ENCODE data around the gene KRTAP6-1. TPM values are rescaled to one million over a fixed set of nuclear protein-coding genes. Genes with fewer than 3 reads are reported as not detected.

KRTAP6-1 gene
- total RNA-seq, 2 experiments from 2014 or later = not detected

DNA sequence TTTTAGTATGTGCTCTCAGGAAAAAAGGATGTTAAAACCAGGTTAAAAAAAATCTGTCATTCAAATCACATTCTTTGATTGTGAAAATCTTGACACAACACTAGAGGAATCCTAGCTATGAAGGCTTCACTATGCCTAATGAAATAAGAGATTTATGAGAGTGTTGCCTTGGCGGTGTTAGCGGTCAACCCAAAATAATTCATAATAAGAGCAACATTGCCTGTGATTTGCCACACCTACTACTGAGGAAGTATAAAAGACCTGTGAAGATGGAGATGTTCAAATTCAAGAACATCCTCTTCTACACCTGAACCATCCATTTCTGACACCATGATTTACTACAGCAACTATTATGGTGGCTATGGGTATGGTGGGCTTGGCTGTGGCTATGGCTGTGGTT, 2.4 kb upstream of the KRTAP6-1 start, which contains the start of gene KRTAP20-1:
TSS of gene KRTAP20-1 (plus strand) at position 301 of the 400 bp plus-strand sequence. CDS start at position 331, 30 bp downstream.
- POLR2A ChIA-PET = no interaction called here
- CTCF ChIA-PET = no interaction called here
- H3K27me3 Mint-ChIP-seq = no peaks in the 10 kb centered on the region
- intact Hi-C loops (cut with DNase I, micrococcal nuclease) = no loop called here
- no peak for ATAC-seq
- H3K27ac Mint-ChIP-seq = no peak within 1 kb of the TSS
- no peak for DNase-seq
- H3K36me3 Mint-ChIP-seq (ENCODE audit: low read depth) = no peaks in the 10 kb centered on the region
- no peaks in the 10 kb centered on the region for H3K4me1 Mint-ChIP-seq
- no peak within 1 kb of the TSS for H3K4me3 Mint-ChIP-seq
- H3K9me3 Mint-ChIP-seq (ENCODE audit: low read depth) = no peaks in the 10 kb centered on the region

DNA sequence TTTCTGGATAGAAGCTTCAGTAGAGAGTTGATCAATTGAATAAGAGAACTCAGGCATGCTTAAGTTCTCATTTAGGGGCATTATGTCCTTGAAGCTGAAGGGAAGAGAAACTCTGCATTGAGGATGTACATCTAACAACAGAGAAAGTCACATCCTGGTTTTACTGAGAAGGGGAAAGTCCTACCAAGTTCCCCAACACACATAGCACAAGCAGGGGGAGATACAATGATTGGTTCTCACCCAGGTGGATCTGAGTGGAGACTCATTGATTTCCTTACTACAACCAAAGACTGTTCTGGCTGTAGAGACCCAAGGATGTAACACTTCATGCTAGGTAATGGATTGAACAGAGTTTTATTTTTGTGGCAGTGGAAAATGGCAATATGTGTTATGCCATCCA, 1.5 kb upstream of the KRTAP6-1 start:
- Mint-ChIP-seq H3K4me3 (no peak overlapping the region), H3K27ac (no peak overlapping the region), H3K27me3 (no peaks in the 10 kb centered on the region), H3K9me3 (ENCODE audit: low read depth) (no peaks in the 10 kb centered on the region), H3K36me3 (ENCODE audit: low read depth) (no peaks in the 10 kb centered on the region), H3K4me1 (no peaks in the 10 kb centered on the region)
- intact Hi-C loops (cut with DNase I, micrococcal nuclease) = no loop called here
- CTCF ChIA-PET = no interaction called here
- POLR2A ChIA-PET = no interaction called here
- DNase-seq = no peak
- no peak for ATAC-seq

DNA sequence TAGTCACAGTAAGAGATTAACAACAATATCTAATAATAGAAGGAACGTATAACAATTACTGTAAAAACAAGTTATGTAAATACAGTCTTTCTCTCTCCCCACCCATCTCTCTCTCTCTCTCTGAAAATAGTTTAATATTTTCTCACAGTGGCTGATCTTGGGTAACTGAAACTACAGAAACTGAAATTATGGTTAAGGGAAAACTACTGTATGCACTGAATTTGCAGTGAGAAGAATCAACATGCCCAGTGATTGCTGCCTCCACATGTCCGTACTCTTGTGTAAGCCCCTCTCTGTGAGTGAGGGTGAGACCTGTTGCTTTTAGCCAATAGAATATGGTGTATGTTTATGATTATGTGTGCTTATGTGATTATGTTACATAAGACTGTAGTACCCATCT, 1.6 kb downstream of the KRTAP6-1 start:
- no peak for ATAC-seq
- no peaks in the 10 kb centered on the region for H3K9me3 Mint-ChIP-seq (ENCODE audit: low read depth)
- H3K27me3 Mint-ChIP-seq = no peaks in the 10 kb centered on the region
- no peaks in the 10 kb centered on the region for H3K4me1 Mint-ChIP-seq
- intact Hi-C loops (cut with DNase I, micrococcal nuclease) = no loop called here
- H3K4me3 Mint-ChIP-seq = no peak overlapping the region
- H3K27ac Mint-ChIP-seq = no peak overlapping the region
- H3K36me3 Mint-ChIP-seq (ENCODE audit: low read depth) = no peaks in the 10 kb centered on the region
- ChIA-PET POLR2A (no interaction called here), CTCF (no interaction called here)
- DNase-seq = no peak

DNA sequence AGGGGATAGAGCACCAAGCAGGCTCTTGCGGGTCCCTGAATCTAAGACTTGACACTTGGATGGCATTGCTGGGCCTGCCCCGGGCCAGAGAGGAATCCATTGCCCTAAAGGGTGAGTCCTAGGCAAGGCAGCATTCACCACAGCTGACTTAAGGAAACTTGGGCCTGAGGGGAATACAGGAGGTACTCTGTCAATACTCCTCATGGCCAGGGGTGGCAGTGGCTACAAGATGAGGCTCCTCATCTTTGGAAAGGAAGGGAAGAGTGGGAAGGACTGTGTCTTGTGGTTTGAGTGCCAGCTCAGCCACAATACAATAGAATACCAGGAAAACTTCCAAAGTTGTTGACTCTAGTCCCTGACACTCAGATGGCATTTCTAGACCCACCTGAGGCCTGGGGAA, 7.8 kb downstream of the KRTAP6-1 start:
- Mint-ChIP-seq H3K36me3 (ENCODE audit: low read depth) (no peaks in the 10 kb centered on the region), H3K4me3 (no peak overlapping the region), H3K9me3 (ENCODE audit: low read depth) (peaks cover 2% of the 10 kb centered on the region), H3K27me3 (peaks cover 2% of the 10 kb centered on the region), H3K4me1 (no peaks in the 10 kb centered on the region), H3K27ac (no peak overlapping the region)
- ATAC-seq (no peak), DNase-seq (no peak)
- CTCF ChIA-PET = no interaction called here
- intact Hi-C loops (cut with DNase I, micrococcal nuclease) = no loop called here
- POLR2A ChIA-PET = no interaction called here

DNA sequence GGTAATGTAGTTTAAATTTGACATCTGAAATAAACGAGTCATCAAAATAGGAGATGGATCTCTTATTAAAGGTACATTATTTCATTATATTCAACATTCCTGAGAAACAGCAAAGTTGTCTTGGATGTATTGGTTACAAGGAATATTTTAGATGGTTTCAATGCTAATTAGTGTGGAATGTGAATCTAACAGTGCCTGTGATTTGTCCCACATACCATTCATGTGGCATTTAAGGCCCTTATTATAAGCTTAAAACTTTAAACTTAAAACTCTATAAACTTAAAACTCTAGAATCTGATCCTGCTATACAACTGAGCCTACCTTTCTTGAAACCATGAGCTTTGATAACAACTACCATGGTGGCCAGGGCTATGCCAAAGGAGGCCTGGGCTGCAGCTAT, 12.9 kb downstream of the KRTAP6-1 start, which contains the start of gene KRTAP22-1:
TSS of gene KRTAP22-1 (plus strand) at position 301 of the 400 bp plus-strand sequence.
- intact Hi-C loops (cut with DNase I, micrococcal nuclease) = no loop called here
- Mint-ChIP-seq H3K4me1 (no peaks in the 10 kb centered on the region), H3K27me3 (peaks cover 2% of the 10 kb centered on the region), H3K36me3 (ENCODE audit: low read depth) (no peaks in the 10 kb centered on the region), H3K27ac (no peak within 1 kb of the TSS), H3K9me3 (ENCODE audit: low read depth) (peaks cover 2% of the 10 kb centered on the region), H3K4me3 (no peak within 1 kb of the TSS)
- ATAC-seq = no peak
- CTCF ChIA-PET = no interaction called here
- POLR2A ChIA-PET = interaction anchor here (0.5 kb wide), 1 partner anchor 117 kb away, joined by 4 read pairs; the partner anchor contains the start of gene KRTAP21-3
- no peak for DNase-seq

DNA sequence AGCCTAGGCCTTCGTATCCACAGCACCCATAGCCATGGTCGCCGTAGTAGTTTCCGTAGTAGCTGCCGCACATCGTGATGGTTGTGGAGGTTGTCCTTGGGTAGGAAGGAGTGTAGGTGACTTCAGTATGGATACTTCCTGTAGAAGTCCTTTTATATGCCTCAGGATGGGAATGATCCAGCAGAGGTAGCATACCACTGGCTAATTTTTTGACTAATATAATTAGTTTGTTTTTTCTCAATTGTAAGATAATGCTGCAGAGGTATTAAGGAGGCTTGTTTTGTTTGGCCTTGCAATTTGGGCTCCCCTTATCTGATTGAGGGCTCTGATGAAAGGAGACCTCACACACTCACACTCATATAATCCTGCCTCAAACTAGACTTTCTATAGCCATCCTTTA, 14.9 kb downstream of the KRTAP6-1 start, which contains the start of gene KRTAP6-2:
TSS of gene KRTAP6-2 (minus strand) at position 101 of the 400 bp plus-strand sequence. CDS start at position 73, 28 bp downstream.
- no peak within 1 kb of the TSS for H3K27ac Mint-ChIP-seq
- DNase-seq (no peak), ATAC-seq (no peak)
- POLR2A ChIA-PET = no interaction called here
- peaks cover 2% of the 10 kb centered on the region for H3K9me3 Mint-ChIP-seq (ENCODE audit: low read depth)
- no peak within 1 kb of the TSS for H3K4me3 Mint-ChIP-seq
- H3K4me1 Mint-ChIP-seq = no peaks in the 10 kb centered on the region
- peaks cover 2% of the 10 kb centered on the region for H3K27me3 Mint-ChIP-seq
- no peaks in the 10 kb centered on the region for H3K36me3 Mint-ChIP-seq (ENCODE audit: low read depth)
- intact Hi-C loops (cut with DNase I, micrococcal nuclease) = no loop called here
- CTCF ChIA-PET = no interaction called here

DNA sequence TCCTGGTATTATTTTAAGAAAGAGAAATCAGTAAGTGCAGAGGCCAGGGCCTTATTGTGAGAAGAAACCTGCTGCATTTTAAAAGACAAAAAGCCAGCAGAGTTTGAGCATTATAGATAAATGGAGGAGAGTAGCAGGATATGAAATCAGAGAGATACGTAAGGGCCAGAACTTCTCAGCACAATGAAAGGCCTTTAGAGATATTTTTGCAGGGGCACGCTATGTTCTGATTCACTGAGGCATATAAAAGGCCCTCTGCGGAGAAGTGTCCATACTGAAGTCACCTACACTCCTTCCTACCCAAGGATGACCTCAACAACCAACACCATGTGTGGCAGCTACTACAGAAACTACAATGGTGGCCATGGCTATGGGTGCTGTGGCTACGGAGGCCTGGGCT, 21.6 kb downstream of the KRTAP6-1 start, which contains the start of gene KRTAP6-3:
TSS of gene KRTAP6-3 (plus strand) at position 301 of the 400 bp plus-strand sequence. CDS start at position 307, 6 bp downstream.
- Mint-ChIP-seq H3K9me3 (ENCODE audit: low read depth) (no peaks in the 10 kb centered on the region), H3K27ac (no peak within 1 kb of the TSS), H3K4me1 (no peaks in the 10 kb centered on the region), H3K4me3 (no peak within 1 kb of the TSS), H3K27me3 (no peaks in the 10 kb centered on the region), H3K36me3 (ENCODE audit: low read depth) (no peaks in the 10 kb centered on the region)
- ATAC-seq (no peak), DNase-seq (no peak)
- POLR2A ChIA-PET = no interaction called here
- CTCF ChIA-PET = no interaction called here
- intact Hi-C loops (cut with DNase I, micrococcal nuclease) = no loop called here

DNA sequence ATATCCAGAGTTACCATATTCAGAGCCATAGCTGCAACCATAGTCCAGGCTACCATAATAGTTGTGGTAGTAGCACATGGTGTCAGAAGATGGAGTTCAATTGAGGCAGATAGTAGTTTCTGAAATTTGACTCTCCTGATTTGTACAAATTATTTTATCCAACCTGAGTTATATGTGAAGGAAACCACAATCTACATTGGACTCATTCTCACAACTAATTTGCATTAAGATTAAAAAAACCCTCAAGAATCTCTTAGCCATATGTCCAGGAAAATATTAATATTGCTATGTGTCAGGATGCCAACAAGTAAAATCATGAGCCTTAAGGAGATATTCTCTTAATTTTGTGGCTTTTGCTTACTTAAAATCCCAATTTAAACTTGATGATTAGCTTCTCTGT, 23.4 kb downstream of the KRTAP6-1 start, which contains the start of gene KRTAP22-2:
TSS of gene KRTAP22-2 (minus strand) at position 101 of the 400 bp plus-strand sequence.
- Mint-ChIP-seq H3K27ac (no peak within 1 kb of the TSS), H3K36me3 (ENCODE audit: low read depth) (no peaks in the 10 kb centered on the region), H3K9me3 (ENCODE audit: low read depth) (no peaks in the 10 kb centered on the region), H3K4me3 (no peak within 1 kb of the TSS), H3K27me3 (no peaks in the 10 kb centered on the region), H3K4me1 (no peaks in the 10 kb centered on the region)
- ATAC-seq (no peak), DNase-seq (no peak)
- ChIA-PET CTCF (no interaction called here), POLR2A (no interaction called here)
- intact Hi-C loops (cut with DNase I, micrococcal nuclease) = no loop called here

DNA sequence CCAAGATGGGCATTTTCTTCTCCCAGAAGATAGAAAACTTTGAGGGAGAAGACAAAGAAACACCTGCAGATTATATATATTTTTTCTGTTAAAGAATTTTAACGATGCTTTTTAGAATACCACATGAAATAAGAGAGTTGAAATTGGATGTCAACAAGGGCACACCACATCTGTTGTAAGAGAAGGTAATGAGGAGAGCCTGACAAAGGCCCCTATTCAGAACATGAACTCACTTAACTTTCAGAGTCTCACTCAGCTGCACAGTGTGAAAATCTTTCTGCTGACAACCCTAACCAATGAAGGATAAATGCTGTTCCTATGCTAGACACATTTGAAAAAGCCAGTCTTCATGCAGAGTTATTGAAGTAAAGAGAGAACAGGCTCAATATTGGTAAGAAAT, 30.9 kb downstream of the KRTAP6-1 start:
- Mint-ChIP-seq H3K9me3 (ENCODE audit: low read depth) (no peaks in the 10 kb centered on the region), H3K27ac (no peak overlapping the region), H3K4me1 (no peaks in the 10 kb centered on the region), H3K27me3 (no peaks in the 10 kb centered on the region), H3K4me3 (no peak overlapping the region), H3K36me3 (ENCODE audit: low read depth) (no peaks in the 10 kb centered on the region)
- ATAC-seq (no peak), DNase-seq (no peak)
- POLR2A ChIA-PET = no interaction called here
- intact Hi-C loops (cut with DNase I, micrococcal nuclease) = no loop called here
- CTCF ChIA-PET = no interaction called here

DNA sequence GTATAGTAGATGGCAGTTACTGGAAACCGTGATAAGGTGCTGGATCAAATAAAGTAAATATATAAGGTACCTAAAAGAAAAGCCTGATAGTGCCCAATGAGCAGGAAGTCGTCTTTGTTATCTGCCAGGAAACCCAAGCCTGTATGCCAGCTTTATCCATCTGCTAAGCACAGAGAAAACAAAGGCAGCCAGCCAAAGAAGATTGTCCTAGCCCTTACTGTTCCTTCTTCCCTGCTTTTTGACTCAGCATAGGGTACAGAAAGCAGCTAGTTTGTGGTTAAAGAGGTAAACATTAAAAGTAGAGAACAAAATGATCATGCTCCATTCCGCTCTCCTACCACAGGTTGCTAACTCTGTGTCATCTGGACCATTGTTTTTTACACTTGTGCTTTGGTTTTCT, 33.6 kb downstream of the KRTAP6-1 start:
- Mint-ChIP-seq H3K27ac (no peak overlapping the region), H3K4me1 (no peaks in the 10 kb centered on the region), H3K4me3 (no peak overlapping the region), H3K9me3 (ENCODE audit: low read depth) (no peaks in the 10 kb centered on the region), H3K36me3 (ENCODE audit: low read depth) (no peaks in the 10 kb centered on the region), H3K27me3 (peaks cover 2% of the 10 kb centered on the region)
- intact Hi-C loops (cut with DNase I, micrococcal nuclease) = no loop called here
- DNase-seq = no peak
- POLR2A ChIA-PET = no interaction called here
- no peak for ATAC-seq
- CTCF ChIA-PET = no interaction called here

DNA sequence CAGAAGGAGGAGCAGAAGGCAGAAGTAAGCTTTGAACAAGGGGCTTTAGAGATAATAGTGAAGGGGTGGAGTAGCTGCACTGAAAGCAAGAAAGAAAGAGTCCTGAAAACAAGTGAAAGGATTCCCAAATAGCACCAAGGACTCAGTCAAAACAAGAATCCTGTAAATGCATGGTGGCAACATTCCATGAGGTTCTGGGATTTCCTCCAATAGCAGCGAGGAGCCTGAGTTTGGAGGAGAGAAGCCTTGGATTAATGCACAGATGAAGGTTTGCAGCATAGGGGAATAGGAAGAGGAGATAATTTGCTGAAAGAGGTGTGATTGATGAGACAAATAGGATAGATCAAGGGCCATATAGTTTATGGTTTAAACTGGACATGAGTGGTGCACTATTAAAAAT, 34.4 kb downstream of the KRTAP6-1 start:
- Mint-ChIP-seq H3K27ac (no peak overlapping the region), H3K9me3 (ENCODE audit: low read depth) (no peaks in the 10 kb centered on the region), H3K4me3 (no peak overlapping the region), H3K36me3 (ENCODE audit: low read depth) (no peaks in the 10 kb centered on the region), H3K27me3 (peaks cover 2% of the 10 kb centered on the region), H3K4me1 (no peaks in the 10 kb centered on the region)
- ATAC-seq = no peak
- CTCF ChIA-PET = no interaction called here
- intact Hi-C loops (cut with DNase I, micrococcal nuclease) = no loop called here
- DNase-seq = no peak
- POLR2A ChIA-PET = no interaction called here

DNA sequence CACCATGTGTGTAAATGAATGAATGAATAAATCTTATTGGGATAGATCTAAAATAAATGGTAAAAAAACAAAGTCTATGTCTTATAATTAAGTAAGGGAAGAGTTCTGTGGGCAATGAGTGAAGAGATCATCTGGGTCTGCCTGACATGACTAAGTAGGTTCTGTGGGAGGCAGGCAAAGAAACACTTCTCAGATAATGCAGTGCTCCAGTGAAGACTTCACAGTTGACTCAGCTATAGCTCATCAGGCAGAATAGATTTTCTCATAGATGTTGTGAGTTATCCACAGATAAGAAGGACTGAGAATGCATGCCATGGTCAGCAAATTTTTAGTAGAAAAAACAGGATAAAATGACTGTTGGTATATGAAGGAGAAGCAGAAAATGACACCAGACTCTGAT, 36.0 kb downstream of the KRTAP6-1 start:
- Mint-ChIP-seq H3K36me3 (ENCODE audit: low read depth) (no peaks in the 10 kb centered on the region), H3K4me1 (no peaks in the 10 kb centered on the region), H3K27me3 (peaks cover 2% of the 10 kb centered on the region), H3K9me3 (ENCODE audit: low read depth) (no peaks in the 10 kb centered on the region), H3K4me3 (no peak overlapping the region), H3K27ac (no peak overlapping the region)
- ChIA-PET CTCF (no interaction called here), POLR2A (no interaction called here)
- DNase-seq (no peak), ATAC-seq (no peak)
- intact Hi-C loops (cut with DNase I, micrococcal nuclease) = no loop called here

DNA sequence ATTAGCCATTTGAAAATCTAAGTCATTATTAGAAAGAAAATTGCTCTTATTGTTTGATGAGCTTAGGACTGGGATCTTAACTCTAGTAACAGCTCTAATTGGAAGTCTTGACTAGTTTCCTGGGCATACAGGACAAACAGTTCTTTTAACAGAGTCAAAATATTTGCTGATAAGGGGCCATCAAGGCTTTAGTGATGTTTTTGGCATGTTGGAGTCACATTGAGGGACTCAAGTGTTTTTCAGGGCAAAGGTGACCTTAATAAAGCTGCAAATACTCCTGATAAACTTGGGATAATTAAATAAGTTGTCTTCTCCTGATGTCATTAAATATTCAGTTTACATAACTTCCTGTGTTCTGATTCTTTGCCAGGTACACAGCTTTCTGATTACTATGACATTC, 46.1 kb downstream of the KRTAP6-1 start:
- H3K36me3 Mint-ChIP-seq (ENCODE audit: low read depth) = no peaks in the 10 kb centered on the region
- no peaks in the 10 kb centered on the region for H3K9me3 Mint-ChIP-seq (ENCODE audit: low read depth)
- no peak overlapping the region for H3K27ac Mint-ChIP-seq
- H3K4me3 Mint-ChIP-seq = no peak overlapping the region
- intact Hi-C loops (cut with DNase I, micrococcal nuclease) = no loop called here
- H3K27me3 Mint-ChIP-seq = no peaks in the 10 kb centered on the region
- ChIA-PET CTCF (interaction anchor here (1.0 kb wide), 1 partner anchor 9 kb away, joined by 3 read pairs; no protein-coding TSS in a partner anchor), POLR2A (no interaction called here)
- DNase-seq (no peak), ATAC-seq (no peak)
- no peaks in the 10 kb centered on the region for H3K4me1 Mint-ChIP-seq
